GM19193 (cell line): ENCODE results near the gene SLC22A14.

Experiments used
- POLR2A ChIP-seq: IDR thresholded peaks from 4 replicates; pipeline ENCODE4 v1.6.1; 2011; ENCODE audit not compliant: insufficient read depth, insufficient read length; ENCODE audit errors: extremely low read depth

SLC22A14 gene

GRCh38 chr3:38306941-38307340, 24.8 kb downstream of the SLC22A14 start:
- no peak for TF ChIP-seq POLR2A

- TF ChIP-seq POLR2A: no peak
Observed at GRCh38 chr3:38307599-38307998, 25.5 kb downstream of the SLC22A14 start.

GRCh38 chr3:38308456-38308855, 26.4 kb downstream of the SLC22A14 start:
- no peak for TF ChIP-seq POLR2A

- TF ChIP-seq POLR2A: no peak
Observed at GRCh38 chr3:38311476-38311875, 29.4 kb downstream of the SLC22A14 start.

GRCh38 chr3:38311941-38312340, 29.8 kb downstream of the SLC22A14 start:
- no peak for TF ChIP-seq POLR2A

- no peak for TF ChIP-seq POLR2A
Observed at GRCh38 chr3:38312356-38312755, 30.3 kb downstream of the SLC22A14 start.

- TF ChIP-seq POLR2A: no peak
Observed at GRCh38 chr3:38313263-38313662, 31.2 kb downstream of the SLC22A14 start.

- no peak for TF ChIP-seq POLR2A
Observed at GRCh38 chr3:38313695-38314094, 31.6 kb downstream of the SLC22A14 start.

GRCh38 chr3:38314112-38314763, 32.1 kb downstream of the SLC22A14 start:
- no peak for TF ChIP-seq POLR2A

- no peak for TF ChIP-seq POLR2A
Observed at GRCh38 chr3:38314764-38315487, 32.8 kb downstream of the SLC22A14 start.

GRCh38 chr3:38315488-38316230, 33.6 kb downstream of the SLC22A14 start:
- TF ChIP-seq POLR2A: no peak

GRCh38 chr3:38316356-38317191, 34.5 kb downstream of the SLC22A14 start:
- TF ChIP-seq POLR2A: no peak

GRCh38 chr3:38317192-38317759, 35.2 kb downstream of the SLC22A14 start:
- TF ChIP-seq POLR2A: no peak

GRCh38 chr3:38318766-38319671, 36.9 kb downstream of the SLC22A14 start:
- no peak for TF ChIP-seq POLR2A

GRCh38 chr3:38323060-38323459, 41.0 kb downstream of the SLC22A14 start:
- TF ChIP-seq POLR2A: no peak
